Thoracic aorta (tissue), 2 donors: ENCODE measurements around the gene CCDC51. TPM values are rescaled to one million over a fixed set of nuclear protein-coding genes. Genes with fewer than 3 reads are reported as not detected.
A peak's percentile ranks its signal among the peaks of the same experiment; 100 is the strongest.

Source experiments
- ATAC-seq: fragments of 150-250 bp; one replicate; pipeline ENCODE4 v1.8.0; 2017; ENCODE audit warnings: low read depth; ENCODE audit not compliant: insufficient number of reproducible peaks, low FRiP score
- DNase-seq: peaks from one replicate; pipeline ENCODE4 v3.0.0-alpha.2; 2020; ENCODE audit warnings: low spot score
- H3K27ac ChIP-seq, 2 donors: fragments of 200-600 bp; sonication (generic); 1 replicate in 1 of 2; 2 replicates in 1 of 2; pipeline ENCODE4 v1.5.1; 2016; ENCODE audit warnings: mild to moderate bottlenecking in 2 of 2, moderate library complexity in 2 of 2
- H3K27me3 ChIP-seq: fragments of 200-600 bp; sonication (generic); replicated peaks from 2 replicates; pipeline ENCODE4 v1.6.0; 2016; ENCODE audit warnings: mild to moderate bottlenecking; ENCODE audit not compliant: insufficient read depth
- H3K36me3 ChIP-seq: fragments of 200-600 bp; sonication (generic); one replicate; pipeline ENCODE4 v1.5.1; 2016
- H3K4me1 ChIP-seq, 2 donors: fragments of 200-600 bp; sonication (generic); 1 replicate in 1 of 2; 2 replicates in 1 of 2; pipeline versions ENCODE4 v1.5.1 to v1.6.0; 2016; ENCODE audit warnings: low read depth in 2 of 2, mild to moderate bottlenecking in 1 of 2; ENCODE audit not compliant: control insufficient read depth in 1 of 2
- H3K4me3 ChIP-seq: fragments of 200-600 bp; sonication (generic); 2 replicates; pipeline ENCODE4 v1.5.1; 2016; ENCODE audit warnings: mild to moderate bottlenecking
- H3K9me3 ChIP-seq: fragments of 200-600 bp; sonication (generic); 2 replicates; pipeline ENCODE4 v1.5.1; 2016
- total RNA-seq, 2 donors: library from RNA; depleted of rRNA; stranded (reverse); fragments of >200 nt; gene quantifications; one replicate each; pipeline versions ENCODE4 v1.1.0 to v1.2.3, GENCODE V29; 2016
- TF ChIP-seq, protein P1 (sequence below): fragments of 200-600 bp; sonication (generic); IDR thresholded peaks from one replicate; pipeline ENCODE4 v1.5.1; 2019; ENCODE audit warnings: antibody characterized with exemption

The CCDC51 gene
- total RNA-seq, 2 donors from 2014 or later: 5.9 to 15.2 TPM

DNA sequence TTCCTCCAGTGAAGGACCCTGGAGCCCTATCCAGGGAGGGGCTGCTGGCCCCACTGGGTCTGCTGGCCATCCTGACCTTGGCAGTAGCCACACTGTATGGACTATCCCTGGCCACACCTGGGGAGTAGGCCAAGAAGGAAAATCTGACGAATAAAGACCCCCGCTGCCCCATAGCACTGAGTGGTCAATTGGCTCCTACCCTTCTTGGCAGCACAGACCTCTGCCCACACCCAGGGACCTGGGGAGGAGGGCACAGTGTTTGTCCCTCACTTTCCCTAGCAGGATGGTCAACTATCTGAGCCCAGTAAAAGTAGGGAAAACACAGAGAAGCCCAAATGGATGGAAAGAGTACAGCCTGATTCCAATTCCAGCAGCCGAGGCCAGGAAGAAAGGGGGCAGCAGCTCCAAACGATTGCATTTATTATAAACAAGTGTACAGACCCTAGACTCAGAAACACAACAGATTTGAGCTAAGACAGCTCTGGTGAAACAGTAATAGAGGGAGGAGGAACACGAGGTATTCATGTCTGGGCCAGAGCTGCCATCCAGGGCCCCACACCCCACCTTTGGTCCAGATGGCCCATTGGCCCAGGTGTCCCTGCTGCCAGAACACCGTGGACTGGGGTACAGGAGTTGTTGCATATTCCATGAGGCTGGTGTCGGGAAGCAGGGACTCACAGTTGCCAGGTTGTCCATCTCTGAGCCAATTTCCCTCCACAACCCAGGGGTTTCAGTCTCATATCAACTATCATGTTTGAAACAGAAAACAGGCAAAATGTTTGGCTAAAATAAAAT, 27.8 kb upstream of the CCDC51 start:
- no peak for DNase-seq
- TF ChIP-seq, protein P1, sequence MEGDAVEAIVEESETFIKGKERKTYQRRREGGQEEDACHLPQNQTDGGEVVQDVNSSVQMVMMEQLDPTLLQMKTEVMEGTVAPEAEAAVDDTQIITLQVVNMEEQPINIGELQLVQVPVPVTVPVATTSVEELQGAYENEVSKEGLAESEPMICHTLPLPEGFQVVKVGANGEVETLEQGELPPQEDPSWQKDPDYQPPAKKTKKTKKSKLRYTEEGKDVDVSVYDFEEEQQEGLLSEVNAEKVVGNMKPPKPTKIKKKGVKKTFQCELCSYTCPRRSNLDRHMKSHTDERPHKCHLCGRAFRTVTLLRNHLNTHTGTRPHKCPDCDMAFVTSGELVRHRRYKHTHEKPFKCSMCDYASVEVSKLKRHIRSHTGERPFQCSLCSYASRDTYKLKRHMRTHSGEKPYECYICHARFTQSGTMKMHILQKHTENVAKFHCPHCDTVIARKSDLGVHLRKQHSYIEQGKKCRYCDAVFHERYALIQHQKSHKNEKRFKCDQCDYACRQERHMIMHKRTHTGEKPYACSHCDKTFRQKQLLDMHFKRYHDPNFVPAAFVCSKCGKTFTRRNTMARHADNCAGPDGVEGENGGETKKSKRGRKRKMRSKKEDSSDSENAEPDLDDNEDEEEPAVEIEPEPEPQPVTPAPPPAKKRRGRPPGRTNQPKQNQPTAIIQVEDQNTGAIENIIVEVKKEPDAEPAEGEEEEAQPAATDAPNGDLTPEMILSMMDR: no peak
- H3K9me3 ChIP-seq: no peaks in the 10 kb centered on the region
- no peak for ATAC-seq
- H3K4me1 ChIP-seq: peaks cover 51 to 70% of the 10 kb centered on the region in 2 donors
- no peaks in the 10 kb centered on the region for H3K27me3 ChIP-seq
- H3K36me3 ChIP-seq: peaks cover 20% of the 10 kb centered on the region
- peak overlapping the region; percentile 94 to 98 for H3K27ac ChIP-seq
- peak overlapping the region; percentile 72 for H3K4me3 ChIP-seq

DNA sequence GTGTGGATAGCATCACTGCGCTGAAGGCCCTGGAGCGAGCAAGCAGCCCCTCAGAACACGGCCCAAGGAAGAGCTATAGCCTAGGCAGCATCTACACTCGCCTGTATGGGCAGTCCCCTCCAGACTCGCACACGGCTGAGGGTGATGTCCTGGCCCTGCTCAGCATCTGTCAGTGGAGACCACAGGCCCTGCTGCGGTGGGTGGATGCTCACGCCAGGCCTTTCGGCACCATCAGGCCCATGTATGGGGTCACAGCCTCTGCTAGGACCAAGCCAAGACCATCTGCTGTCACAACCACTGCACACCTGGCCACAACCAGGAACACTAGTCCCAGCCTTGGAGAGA, 27.2 kb upstream of the CCDC51 start:
- Histone ChIP-seq H3K9me3 (no peaks in the 10 kb centered on the region), H3K27me3 (no peaks in the 10 kb centered on the region), H3K27ac (peak overlapping the region; percentile 94 to 98), H3K36me3 (peaks cover 20% of the 10 kb centered on the region), H3K4me1 (peaks cover 51 to 67% of the 10 kb centered on the region in 2 donors), H3K4me3 (peak overlapping the region; percentile 72)
- DNase-seq (no peak), ATAC-seq (no peak)
- TF ChIP-seq, protein P1: no peak

DNA sequence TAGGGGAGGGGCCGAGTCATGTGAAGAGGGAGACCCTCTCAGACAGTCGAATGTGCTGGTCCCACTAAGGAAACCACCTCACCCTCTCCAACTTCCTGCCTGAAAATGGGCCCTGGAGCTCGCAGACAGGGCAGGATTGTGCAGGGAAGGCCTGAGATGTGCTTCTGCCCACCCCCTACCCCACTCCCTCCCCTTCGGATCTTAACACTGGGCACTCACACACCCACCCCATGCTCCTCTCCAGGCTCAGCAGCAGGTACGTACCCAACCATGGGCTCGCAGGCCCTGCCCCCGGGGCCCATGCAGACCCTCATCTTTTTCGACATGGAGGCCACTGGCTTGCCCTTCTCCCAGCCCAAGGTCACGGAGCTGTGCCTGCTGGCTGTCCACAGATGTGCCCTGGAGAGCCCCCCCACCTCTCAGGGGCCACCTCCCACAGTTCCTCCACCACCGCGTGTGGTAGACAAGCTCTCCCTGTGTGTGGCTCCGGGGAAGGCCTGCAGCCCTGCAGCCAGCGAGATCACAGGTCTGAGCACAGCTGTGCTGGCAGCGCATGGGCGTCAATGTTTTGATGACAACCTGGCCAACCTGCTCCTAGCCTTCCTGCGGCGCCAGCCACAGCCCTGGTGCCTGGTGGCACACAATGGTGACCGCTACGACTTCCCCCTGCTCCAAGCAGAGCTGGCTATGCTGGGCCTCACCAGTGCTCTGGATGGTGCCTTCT, 26.6 kb upstream of the CCDC51 start:
- Histone ChIP-seq H3K27ac (peak overlapping the region; percentile 94 to 98), H3K27me3 (no peaks in the 10 kb centered on the region), H3K4me3 (peak overlapping the region; percentile 72), H3K36me3 (peaks cover 20% of the 10 kb centered on the region), H3K9me3 (no peaks in the 10 kb centered on the region), H3K4me1 (peaks cover 45 to 61% of the 10 kb centered on the region in 2 donors)
- TF ChIP-seq, protein P1: no peak
- peak; percentile 1 for ATAC-seq
- DNase-seq: no peak

DNA sequence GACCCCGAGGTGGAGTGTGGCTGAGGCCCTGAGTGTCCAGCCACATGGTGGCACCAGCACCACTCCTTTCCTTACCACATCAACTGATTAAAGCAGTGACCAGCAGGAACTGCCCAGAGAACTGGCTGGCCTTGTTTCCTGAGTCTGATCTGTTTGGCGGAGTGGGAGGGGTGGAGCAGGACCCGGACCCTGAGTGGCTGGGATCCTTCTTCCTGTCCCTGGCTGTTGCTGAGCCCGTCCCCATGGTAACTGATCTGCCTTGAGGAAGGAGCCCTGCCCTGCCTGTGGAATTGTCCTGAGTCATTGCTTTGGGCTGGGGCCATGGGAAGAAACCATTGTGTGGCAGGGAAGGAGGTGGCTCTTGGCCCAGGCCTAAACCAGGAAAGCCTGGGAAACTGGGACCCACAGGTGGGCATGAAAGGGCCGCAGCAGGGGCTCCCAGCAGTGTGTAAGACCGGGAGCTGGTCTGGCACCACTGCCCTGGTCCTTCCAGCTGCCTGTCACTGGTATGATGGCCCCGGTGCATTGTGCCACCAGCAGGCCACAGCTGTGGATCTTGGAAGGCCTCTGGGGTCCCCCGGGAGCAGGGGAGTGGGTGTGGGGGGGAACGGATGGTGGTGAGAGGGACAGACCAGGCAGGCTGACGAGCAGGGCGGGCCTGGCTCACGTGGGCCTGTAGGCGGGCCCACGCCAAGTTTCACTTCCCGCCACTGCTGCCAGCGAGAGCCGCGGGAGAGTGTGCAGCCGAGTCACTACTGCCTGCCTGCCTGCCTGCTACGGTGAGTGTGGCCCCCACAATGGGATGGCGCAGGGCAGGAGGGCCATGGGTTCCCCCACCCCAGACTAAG, 25.8 kb upstream of the CCDC51 start:
- ATAC-seq: peak; percentile 93
- Histone ChIP-seq H3K9me3 (no peaks in the 10 kb centered on the region), H3K27ac (peak overlapping the region; percentile 94 to 98), H3K4me1 (peaks cover 38 to 53% of the 10 kb centered on the region in 2 donors), H3K4me3 (peak overlapping the region; percentile 72), H3K27me3 (no peaks in the 10 kb centered on the region), H3K36me3 (peaks cover 26% of the 10 kb centered on the region)
- TF ChIP-seq, protein P1: peak; percentile 69
- peak; percentile 100 for DNase-seq

DNA sequence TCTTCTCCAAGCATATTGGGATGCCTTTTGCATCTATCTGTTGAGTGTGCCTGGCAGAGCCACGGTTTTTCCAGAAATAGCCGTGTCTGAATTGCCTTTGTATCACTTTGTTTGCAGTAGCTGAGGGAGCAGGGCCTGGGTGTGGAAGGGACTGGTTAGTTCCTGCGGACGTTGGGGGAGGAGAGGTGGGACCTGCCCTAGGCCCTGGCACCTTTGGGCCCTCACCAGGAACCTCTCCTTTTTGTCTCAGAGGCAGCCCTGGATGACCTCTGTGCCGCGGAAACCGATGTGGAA, 25.3 kb upstream of the CCDC51 start:
- no peak for ATAC-seq
- H3K36me3 ChIP-seq: peaks cover 32% of the 10 kb centered on the region
- peaks cover 35 to 48% of the 10 kb centered on the region in 2 donors for H3K4me1 ChIP-seq
- TF ChIP-seq, protein P1: no peak
- no peaks in the 10 kb centered on the region for H3K27me3 ChIP-seq
- peak overlapping the region; percentile 15 for H3K4me3 ChIP-seq
- no peak for DNase-seq
- peak overlapping the region; percentile 94 to 98 for H3K27ac ChIP-seq
- H3K9me3 ChIP-seq: no peaks in the 10 kb centered on the region
